HK-2 (cell line): ENCODE results near the gene ARL6IP1.
A peak's percentile ranks its signal among the peaks of the same experiment; 100 is the strongest.

Experiments
- DNase-seq: peaks from one replicate; pipeline ENCODE4 v3.0.0-alpha.2; 2018; ENCODE audit not compliant: unreplicated experiment

Gene ARL6IP1

DNA sequence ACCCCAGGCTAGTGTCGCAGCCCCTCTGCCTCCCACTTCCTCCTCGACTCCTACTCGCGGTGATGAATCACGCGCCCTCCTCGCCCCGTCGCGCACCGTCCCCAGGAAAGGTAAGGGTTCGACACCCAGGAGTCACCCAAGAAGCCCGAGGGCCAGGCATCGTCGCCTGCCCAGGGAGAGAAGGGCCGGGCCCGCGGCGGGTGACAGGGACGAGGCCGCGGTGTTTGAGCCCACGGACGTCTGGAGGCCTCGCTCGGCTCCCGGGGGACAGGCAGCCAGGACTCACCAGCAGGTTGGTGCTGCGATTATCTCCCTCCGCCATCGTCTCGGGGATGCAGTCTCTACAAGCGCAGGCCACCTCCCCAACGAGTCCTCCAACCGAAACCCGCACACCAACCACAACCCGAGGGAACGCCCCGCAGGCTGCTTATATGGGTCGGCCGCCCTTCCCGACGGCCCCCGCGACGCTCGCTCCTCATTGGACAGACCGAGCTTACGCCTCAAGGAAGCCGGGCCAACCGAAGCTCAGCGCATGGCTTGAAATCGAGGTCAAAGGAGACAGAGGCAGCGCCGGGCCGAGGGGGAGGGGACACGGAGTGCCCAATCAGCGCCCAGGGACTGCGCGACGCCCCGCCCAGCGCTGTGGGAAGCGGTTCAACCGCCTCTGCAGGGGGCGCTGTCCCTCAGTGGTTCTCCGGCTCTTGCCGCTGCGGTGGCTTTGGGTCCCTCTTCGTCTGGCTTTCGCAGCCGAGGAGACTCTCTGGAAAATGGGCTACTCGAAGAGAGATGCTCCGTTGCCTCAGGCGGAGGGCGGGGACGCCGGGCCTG lies at the start of gene ARL6IP1:
ARL6IP1 (minus strand) TSS at position 405 of the 828 bp plus-strand sequence; CDS start at position 322, 83 bp downstream.
- peak; percentile 96 for DNase-seq

DNA sequence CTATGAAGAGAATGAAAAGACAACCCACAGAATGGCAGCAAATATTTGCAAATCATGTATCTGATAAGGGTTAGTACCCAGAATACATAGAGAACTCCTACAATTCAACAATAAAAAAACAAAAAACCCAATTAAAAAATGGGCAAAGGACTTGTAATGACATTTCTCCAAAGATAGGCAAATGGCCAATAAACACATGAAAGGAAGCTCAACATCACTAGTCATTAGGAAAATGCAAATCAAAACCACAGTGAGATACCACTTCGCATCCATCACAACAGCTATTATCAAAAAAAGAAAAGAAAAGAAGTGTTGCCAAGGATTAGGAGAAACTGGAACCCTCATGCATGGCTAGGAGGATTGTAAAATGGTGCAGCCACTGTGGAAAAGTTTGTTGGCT lies 45.1 kb upstream of the ARL6IP1 start:
- no peak for DNase-seq

DNA sequence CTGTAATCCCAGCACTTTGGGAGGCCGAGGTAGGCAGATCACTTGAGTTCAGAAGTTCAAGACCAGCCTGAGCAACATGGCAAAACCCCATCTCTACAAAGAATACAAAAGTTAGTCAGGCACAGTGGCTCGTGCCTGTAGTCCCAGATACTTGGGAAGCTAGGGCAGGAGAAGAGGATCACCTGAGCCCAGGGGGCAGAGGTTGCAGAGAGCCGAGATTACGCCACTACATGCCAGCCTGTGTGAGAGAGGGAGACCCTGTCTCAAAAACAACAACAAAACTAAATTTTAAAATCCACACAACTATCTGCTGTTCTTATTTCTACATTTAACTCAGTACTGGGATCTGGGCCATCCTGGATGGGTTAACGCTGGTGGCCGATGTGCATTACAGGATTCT lies 41.2 kb upstream of the ARL6IP1 start:
- DNase-seq = no peak

DNA sequence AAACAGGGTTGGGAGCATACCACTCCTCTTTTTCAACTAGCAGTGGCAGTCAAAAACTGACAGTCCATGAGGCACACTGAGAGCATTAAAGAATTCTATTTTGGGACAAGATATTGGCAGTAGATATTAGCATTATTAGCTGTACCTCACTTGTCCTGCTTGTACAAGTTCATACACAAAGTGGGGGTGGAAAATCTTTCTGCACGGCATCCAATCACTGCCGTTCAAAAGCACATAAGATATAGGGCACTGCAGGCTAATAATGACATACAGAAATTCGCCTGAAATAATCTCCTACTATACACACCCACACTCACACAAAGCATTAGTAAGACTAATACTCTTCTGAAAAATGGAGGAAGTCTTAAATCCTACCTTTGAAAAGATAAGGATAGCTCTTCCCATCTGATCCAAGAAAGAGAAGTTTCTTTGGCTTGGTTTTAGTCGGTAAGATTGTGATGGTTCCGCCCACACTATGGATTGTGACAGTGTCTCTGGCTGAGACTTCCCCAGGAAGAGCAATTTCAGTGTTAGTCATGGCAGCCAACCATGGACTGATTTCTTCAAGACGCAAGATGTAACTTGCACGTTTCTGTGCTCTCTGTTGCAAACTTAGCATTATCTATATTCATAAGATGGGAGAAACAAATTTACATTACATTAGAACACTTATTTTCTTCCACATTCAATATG lies 40.6 kb upstream of the ARL6IP1 start:
- DNase-seq = no peak

DNA sequence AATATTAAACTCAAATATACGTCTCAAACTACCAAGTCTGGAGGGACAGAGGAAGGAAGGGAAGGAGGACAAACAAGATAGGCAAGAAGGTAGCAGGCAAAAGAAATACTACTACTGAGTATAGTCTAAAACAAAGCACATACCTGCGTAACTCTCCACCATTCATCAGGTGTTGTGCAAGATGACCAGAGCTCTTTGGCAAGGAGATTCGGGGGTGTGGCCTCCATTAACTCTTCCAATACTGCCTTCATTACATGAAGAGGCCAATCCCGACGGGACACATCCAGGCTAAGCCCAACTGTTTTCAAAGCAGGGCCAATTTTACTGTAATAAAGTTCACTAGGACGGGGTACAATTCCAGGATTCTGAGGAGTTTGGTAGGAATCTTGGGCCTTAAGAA lies 38.2 kb upstream of the ARL6IP1 start:
- DNase-seq = no peak

DNA sequence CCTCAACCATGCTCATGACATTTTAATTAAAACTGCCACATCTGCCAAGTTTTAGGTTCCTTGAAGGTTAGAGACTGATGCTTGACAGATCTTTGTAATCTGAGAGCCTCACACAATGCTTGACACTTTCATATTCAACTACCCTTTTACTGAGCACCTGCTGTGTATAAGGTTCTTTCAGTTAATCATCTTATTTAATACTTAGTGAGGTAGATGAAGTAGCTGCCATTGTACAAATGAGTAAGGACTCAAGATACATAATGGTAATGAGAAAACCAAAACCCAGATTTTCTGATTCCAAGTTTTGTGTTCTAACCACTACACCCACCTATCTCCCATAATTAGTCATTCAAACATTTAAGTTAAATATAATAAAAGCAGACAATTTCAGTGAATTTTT lies 35.4 kb upstream of the ARL6IP1 start:
- DNase-seq = no peak

DNA sequence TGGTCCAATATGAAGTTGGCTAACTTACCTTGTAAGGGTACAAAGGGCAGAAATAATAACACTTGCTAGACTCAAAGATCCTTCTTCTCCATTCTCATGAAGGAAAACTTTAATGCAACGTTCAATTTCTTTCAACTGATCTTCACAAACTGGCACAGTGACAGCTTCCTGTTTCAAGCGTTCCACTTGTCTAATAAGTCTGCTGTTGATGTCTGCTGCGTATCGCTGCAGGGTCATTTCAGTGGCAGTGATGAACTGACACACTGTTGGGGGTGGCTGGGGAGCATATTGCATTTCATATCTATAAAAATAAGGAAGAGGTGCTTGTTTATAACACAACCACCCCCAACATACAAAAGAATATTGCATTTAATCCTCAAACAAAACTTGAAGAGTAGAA lies 33.5 kb upstream of the ARL6IP1 start:
- DNase-seq = no peak

DNA sequence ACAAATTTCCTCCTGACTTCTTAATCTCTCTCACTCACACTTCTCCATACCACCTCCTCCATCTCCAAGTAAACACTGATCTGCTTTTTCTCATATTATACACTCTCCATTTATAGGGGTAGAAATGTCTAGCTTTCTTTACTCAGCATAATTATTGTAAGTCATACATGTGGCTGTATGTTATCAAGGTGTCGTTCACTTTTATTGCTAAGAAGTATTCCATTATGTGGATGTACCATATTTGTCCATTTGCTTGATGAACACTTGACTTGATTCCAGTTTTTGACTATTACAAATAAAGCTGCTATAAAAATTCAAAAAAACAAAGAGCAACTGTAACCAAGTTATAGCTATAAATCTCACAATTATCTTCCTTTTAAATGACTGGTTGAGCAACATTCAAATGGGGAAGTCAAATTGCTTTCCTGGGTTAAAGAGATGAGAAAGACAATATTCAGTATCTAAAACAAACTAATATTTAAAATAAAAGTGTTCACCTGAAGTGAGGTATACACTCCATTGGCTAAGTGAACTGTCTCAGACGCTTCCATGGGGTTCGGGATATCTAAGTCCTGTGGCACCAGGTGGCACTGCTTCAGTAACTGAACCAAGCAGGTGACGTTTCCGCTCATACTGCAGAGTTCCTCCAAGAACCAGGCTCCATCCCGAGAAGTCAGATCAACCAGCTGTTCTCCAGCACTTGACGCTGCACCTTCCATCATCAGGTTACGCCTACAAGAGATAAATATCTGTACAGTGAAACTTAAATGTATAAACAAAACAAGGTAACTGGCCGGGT lies 32.6 kb upstream of the ARL6IP1 start:
- DNase-seq = no peak

DNA sequence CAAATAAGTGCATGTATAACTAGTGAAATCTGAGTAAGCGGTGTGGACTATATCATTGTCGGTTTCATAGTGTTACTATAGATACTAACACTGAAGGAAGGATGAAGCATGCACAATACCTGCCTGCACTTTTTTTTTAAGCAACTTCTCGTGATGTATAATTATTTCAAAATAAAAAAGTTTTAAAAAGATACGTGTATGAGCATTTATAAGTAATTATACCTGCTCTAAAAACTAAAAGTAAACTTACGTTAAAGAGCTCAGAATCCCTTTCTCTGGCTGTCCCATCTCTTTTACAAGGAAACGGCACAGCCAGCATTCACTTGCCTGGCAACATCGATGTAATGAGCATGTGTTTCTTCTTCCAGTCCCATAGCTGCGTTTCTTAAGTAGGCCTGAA lies 31.3 kb upstream of the ARL6IP1 start:
- no peak for DNase-seq

DNA sequence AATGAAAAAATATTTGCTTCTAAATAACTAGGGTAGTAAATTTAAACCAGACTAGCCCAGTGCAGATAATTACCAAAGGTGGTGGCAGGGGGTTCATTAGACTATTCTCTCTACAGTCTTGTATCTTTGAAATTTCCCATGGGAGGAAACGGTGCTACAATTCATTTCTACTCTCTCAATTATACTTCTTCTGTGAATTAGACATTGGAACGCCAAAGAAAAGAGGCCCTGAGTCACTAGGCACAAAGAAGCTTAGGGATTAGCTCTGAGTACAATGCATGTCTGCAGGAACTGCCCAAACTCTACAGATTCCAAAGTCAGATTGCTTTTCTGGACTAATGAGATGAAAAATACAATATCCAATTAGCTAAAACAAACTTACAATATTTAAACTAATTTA lies 30.7 kb upstream of the ARL6IP1 start:
- DNase-seq = no peak

DNA sequence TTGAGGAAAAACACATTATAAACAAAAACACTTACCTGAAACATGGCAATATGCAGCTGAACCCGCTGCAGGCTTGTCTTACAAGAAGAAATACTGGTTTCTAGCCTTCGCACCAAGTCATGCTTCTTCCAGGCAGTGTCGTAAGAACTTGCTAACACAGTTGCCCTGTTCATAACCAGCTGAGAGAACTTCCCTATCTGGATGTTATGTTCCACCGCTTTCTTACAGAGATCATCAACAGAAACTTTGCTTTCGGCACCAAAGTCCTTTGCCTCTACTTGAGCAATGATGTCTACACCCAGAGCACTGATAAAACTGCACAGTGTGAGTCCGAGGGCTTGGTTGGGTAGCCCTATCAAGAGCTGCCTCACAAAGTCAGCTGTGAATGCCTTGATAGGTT lies 27.9 kb upstream of the ARL6IP1 start:
- no peak for DNase-seq

DNA sequence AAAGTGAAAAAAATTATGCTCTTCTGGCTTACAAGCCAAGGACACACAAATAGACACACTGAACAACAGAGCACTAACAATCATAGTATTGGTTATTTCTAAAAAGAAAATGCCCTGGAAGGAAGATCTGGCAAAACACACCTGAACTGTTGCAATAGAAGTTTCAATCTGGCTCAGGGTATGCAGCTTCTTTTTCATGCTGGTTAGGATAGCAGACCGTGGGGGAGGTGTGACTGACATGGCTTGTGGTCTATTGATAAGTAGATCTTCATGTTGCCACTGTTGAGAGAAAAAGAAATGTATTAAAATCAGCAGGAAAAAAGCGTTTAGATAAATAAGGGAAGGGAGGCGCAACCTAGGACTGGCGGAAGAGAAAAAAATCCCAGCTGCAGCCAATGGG lies 26.5 kb upstream of the ARL6IP1 start:
- DNase-seq = no peak

DNA sequence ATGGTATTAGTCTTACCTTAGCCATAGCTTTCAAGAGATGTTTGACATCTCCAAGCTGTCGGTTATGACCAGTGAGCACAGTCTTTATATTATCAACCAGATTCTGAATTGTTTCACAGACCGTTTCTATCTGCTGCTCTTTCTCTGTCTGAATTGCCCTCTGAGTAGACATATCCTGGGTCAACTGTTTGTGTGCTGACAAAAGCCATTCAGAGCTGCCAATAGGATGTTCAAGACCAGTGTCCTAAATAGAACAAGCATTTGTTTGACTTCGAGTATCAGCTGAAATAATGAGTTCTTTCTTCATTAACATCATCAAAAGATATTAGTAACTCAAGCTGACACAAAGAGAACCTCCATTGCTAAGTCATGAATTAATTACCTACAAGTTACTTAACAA lies 14.9 kb upstream of the ARL6IP1 start:
- no peak for DNase-seq

DNA sequence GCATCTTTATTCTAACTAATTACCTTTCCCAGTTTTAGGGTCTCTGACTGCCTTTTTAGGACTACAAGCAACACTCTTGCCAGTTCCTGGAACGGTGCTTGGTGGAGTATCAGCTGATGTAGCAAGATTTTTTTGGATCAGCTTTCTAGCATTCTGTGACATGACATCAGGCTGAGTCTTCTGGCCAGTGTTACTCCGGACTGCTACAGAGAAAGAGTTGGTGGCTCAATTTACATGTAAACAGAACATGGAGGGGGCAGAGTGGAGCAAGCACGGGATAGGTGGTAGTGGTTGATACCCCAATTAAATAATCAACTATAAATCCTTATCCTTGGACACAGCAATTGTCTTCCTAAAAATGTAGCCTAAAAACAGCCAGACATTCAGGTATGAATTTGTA lies 10.6 kb upstream of the ARL6IP1 start:
- no peak for DNase-seq

DNA sequence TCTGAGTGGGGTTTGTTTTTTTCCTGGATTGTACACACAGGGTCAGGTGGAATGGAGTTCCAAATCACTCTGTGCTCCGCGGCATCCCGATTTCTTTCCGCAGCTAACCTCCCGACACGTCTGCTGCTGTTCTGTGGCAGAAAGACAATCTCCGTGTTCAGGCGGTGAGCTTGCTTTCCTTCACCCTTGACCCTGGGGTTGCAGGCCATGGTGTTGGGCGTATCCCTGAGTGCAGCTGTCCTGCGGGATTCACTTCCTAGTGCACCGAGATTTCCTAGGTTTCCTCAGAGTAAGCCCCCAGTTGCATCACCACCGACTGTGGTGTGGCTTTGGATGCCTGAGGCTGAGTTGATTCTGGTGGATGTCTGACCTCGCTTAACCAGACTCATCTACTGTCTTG lies 7.8 kb upstream of the ARL6IP1 start:
- DNase-seq = no peak

DNA sequence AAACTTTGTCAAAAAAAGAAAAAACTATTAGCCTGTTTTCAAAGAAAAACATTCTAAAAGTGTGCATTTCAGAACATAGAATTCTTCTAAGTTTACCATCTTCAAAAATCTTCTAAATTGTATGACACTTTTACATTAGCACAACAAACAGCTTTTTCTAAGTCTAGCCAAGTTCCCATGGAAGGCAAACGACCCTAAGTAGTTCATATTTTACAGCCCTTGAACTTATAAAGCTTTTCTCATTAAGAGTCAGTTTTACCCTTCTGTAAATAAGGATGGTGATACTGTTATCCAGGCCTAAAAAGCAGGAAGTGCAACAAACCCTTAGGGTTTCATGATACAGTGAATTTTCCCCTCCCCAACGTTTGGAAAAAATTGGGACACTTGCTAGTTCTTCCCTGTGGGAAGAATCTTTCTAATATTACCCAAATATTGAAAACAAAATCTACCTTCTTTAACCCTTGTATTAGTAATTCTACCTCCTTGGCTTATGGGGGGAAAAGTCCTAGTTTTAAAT lies 4.0 kb upstream of the ARL6IP1 start:
- DNase-seq = no peak

DNA sequence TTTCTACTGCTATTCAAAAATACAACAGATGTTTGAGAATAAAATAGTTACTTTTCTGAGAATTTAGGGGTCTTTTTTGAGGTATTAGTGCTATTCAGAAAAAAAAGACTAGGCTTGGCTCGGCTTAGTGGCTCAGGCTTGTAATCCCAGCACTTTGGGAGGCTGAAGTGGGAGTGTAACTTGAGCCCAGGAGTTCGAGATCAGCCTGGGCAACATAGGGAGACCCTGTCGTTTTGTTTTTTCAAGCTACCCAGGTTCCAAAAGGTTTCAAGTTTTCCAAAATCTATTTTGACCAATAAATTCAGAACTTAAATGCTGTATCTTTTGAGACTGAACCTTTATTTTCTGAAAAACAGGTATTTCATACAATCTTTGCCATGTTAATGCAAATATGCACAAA lies 3.2 kb upstream of the ARL6IP1 start:
- DNase-seq = no peak

DNA sequence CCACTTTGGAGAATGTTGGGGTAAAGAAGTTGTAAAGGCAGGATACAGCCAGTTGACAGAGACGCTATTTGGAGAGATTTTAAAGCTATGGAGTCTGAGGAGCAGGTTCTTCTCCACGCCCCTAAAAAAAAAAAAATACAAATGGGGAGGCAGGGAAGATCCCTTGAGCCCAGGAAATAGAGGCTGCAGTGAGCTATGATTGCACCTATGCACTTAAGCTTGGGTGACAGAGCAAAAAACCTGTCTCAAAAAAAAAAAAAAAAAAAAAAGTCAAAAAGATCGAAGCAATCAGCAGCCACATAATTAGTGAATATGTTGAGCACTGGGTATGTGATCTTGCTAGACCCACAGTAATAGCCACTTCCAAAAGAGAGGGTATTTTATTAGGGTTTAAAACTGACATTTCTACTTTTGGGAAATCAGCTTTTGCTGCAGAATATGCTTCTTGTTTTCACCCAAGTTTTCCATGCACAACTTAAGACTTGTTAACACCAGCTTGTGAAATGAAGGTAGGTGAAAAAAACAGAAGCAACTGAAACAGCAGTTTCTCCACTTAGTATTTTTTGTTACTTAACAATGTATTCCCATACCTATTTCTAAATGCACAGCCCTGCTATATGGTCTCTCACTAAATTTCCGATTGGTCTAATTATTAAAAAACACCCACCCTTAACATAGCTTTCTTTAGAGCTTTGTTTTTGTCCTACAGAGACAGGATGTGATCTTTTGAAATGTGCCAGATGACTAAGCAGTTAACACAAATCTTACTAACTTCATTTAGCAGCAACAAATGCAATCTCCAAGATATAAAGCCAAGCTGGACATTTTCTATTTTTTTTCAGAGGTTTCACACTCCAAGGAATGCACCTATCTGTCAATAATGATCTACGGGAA lies 2.5 kb upstream of the ARL6IP1 start:
- DNase-seq = no peak

DNA sequence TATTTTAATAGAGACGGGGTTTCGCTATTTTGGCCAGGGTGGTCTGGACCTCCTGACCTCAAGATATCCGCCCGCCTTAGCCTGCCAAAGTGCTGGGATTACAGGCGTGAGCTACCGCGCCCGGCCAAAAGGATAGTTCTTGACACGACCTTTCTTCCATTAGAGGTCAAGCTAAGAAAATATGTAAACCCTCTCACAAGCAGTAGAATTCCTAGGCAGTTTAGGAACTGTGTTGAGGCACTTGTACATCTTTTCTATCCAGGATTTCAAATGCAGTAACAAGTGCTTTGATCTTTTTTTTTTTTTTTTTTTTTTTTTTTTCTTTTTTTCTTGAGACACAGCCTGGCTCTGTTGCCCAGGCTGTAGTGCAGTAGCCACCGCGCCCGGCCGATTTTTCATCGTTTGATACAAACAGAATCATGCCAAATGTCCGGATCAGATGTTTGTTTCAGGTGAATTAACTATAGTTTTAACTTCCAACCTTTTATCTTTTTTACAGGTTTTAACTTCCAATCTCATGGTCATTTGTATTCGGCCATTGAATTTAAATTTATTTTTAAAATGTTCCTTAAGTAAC lies 1.5 kb upstream of the ARL6IP1 start:
- no peak for DNase-seq

DNA sequence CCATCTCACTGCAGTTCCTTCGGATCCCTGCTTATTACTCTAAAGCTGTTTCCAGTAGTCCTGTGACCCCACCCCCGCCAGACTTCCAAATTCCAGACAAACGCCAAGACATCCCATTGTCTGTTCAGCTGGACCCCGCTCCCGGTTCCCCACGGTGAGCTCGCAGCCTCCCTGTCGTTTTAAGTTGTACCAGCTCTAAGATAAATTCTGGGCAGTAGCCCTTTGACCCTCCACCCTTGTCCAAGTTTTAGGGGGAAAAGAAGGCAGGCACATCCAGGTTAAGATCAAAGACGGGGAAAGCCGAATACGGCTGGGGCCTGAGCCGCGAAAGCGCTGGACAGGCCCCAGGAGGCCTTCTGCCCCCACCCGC lies 589 bp downstream of the ARL6IP1 start:
- DNase-seq = no peak

DNA sequence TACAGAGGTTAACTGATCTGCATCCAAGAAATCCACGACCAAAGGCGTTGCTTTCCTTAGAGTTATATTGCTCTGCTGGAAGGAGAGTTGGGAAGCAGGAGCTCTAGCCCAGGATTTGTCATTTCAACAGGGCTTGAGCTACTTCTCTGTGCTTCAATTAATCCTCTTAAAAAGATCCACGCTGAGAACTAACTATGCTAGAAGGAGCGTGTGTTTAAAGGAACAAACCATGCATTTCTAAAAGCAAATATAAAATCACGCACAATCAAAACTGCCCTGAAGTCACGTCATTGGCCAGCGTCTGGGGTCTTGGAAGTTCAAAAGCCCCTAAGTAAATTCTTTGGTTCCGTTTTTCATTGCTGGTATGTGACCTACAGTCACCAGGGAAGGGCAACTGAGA lies 1.1 kb downstream of the ARL6IP1 start:
- DNase-seq = no peak
